Loucy (cell line): ENCODE results near the gene EPB41.

Experiments
- EZH2phosphoT487 ChIP-seq: fragments of 200-600 bp; IDR thresholded peaks from 2 replicates; pipeline ENCODE4 v1.6.1; 2018; ENCODE audit warnings: antibody characterized with exemption, mild to moderate bottlenecking, moderate library complexity, borderline replicate concordance
- TF ChIP-seq, protein P1 (sequence below): fragments of 200-600 bp; sonication (generic); conservative IDR thresholded peaks from 2 replicates; pipeline ENCODE4 v1.5.1; 2014; ENCODE audit warnings: mild to moderate bottlenecking, antibody characterized with exemption, low read length

DNA sequence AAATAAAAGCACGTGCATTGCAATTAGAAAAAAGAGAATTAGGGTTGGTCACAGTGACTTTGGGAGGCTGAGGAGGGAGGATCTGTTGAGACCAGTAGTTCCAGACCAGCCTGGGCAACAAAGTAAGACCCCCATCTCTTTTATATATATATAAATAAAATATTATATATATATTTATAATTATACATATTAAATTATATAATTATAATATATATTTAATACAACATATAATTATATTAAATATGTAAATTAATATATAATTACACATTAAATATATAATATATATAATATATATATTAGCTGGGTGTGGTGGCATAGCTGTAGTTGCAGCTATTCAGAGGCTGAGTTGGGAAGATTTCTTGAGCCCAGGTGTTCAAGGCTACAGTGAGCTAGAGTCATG is 186.1 kb downstream of the EPB41 start:
- TF ChIP-seq, protein P1, sequence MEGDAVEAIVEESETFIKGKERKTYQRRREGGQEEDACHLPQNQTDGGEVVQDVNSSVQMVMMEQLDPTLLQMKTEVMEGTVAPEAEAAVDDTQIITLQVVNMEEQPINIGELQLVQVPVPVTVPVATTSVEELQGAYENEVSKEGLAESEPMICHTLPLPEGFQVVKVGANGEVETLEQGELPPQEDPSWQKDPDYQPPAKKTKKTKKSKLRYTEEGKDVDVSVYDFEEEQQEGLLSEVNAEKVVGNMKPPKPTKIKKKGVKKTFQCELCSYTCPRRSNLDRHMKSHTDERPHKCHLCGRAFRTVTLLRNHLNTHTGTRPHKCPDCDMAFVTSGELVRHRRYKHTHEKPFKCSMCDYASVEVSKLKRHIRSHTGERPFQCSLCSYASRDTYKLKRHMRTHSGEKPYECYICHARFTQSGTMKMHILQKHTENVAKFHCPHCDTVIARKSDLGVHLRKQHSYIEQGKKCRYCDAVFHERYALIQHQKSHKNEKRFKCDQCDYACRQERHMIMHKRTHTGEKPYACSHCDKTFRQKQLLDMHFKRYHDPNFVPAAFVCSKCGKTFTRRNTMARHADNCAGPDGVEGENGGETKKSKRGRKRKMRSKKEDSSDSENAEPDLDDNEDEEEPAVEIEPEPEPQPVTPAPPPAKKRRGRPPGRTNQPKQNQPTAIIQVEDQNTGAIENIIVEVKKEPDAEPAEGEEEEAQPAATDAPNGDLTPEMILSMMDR = no peak
- no peak for TF ChIP-seq EZH2phosphoT487
